Caki2 (cell line): ENCODE measurements around the gene ZFYVE26. TPM values are rescaled to one million over a fixed set of nuclear protein-coding genes. Genes with fewer than 3 reads are reported as not detected.

Source experiments
- total RNA-seq: library from RNA; depleted of rRNA; stranded (reverse); fragments of >200 nt; shearing (Covaris generic); gene quantifications from 2 replicates; pipeline ENCODE4 v1.2.3, GENCODE V29; 2014; ENCODE audit warnings: low replicate concordance; rRNA removed

The ZFYVE26 gene
- total RNA-seq, 1 experiment from 2014 or later, result 5.3 TPM

Other genes starting within 250 kb of the ZFYVE26 start
- gene PIGH, start 216.3 kb downstream of the ZFYVE26 start, total RNA-seq, result 22.8 and 26.2 TPM in 2 replicates
- gene ARG2, start 196.7 kb downstream of the ZFYVE26 start, total RNA-seq, result 5.2 and 19.8 TPM in 2 replicates
- gene VTI1B, start 142.0 kb downstream of the ZFYVE26 start, total RNA-seq, result 34.5 and 40.2 TPM in 2 replicates
- gene RDH11, start 120.8 kb downstream of the ZFYVE26 start, total RNA-seq, result 33.2 and 37.7 TPM in 2 replicates
- not detected in 2 replicates for gene RDH12, start 114.7 kb downstream of the ZFYVE26 start, total RNA-seq
- gene RAD51B, start 3.2 kb upstream of the ZFYVE26 start, total RNA-seq, result 20.8 and 29.3 TPM in 2 replicates